GM12865 (cell line): ENCODE measurements around the gene KRTAP10-9.
A peak's percentile ranks its signal among the peaks of the same experiment; 100 is the strongest.
"Not testable (repeated sequence)": the region's sequence is repeated elsewhere in the genome, so short reads cannot be mapped to it uniquely, and the experiment has no call there.

Experiments used
- DNase-seq: peaks from one replicate; pipeline ENCODE4 v3.0.0; 2010; ENCODE audit warnings: low read depth
- H3K4me3 ChIP-seq: 2 replicates; pipeline ENCODE4 v1.5.1; 2011; ENCODE audit warnings: mild to moderate bottlenecking, low read depth, low read length, control low read depth
- TF ChIP-seq, protein P1 (sequence below): IDR thresholded peaks from 2 replicates; pipeline ENCODE4 v1.5.1; 2011; ENCODE audit warnings: low read length, control low read depth, low read depth, inconsistent platforms; ENCODE audit not compliant: insufficient read depth; ENCODE audit errors: missing control alignments

The KRTAP10-9 gene

DNA sequence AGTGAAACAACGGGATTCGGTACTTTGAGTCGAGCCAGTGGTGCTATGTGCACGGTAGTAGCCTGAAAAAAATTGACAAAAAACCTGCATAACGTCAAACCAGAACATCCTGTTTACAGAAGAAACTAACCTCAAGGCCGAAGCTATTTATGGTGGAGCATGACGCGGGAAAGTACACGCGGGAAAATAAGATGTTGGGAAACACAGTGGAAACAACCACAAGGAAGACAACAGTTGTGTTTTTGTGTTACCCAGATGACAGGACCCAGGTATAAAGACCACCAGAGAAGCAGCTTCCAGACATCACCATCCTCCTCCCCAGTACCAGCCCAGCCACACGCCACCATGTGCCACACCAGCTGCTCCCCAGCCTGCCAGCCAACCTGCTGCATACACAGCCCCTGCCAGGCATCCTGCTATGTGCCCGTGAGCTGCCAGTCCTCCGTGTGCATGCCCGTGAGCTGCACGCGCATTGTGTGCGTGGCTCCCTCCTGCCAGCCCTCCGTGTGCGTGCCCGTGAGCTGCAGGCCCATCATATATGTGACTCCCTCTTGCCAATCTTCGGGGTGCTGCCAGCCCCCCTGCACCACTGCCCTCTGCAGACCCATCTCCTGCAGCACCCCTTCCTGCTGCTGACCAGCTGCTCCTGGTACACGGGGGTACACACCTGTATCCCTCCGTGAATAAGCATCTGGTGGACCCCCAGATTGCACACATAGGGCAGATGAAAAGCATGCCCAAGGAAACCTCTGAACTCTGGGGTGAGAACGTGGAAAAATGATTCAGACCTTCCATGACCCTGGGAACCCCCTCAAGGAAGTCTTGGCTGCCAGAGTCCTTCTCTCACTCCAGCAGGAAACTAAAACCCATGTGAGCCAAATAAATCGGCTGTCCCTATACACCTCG lies 31.0 kb downstream of the KRTAP10-9 start, which contains the start of gene KRTAP12-3:
Gene KRTAP12-3 (plus strand): TSS at position 298 of the 906 bp plus-strand sequence. CDS start 48 bp downstream, at position 346.
- DNase-seq: peak; percentile 27
- H3K4me3 ChIP-seq: no peak within 1 kb of the TSS
- TF ChIP-seq, protein P1, sequence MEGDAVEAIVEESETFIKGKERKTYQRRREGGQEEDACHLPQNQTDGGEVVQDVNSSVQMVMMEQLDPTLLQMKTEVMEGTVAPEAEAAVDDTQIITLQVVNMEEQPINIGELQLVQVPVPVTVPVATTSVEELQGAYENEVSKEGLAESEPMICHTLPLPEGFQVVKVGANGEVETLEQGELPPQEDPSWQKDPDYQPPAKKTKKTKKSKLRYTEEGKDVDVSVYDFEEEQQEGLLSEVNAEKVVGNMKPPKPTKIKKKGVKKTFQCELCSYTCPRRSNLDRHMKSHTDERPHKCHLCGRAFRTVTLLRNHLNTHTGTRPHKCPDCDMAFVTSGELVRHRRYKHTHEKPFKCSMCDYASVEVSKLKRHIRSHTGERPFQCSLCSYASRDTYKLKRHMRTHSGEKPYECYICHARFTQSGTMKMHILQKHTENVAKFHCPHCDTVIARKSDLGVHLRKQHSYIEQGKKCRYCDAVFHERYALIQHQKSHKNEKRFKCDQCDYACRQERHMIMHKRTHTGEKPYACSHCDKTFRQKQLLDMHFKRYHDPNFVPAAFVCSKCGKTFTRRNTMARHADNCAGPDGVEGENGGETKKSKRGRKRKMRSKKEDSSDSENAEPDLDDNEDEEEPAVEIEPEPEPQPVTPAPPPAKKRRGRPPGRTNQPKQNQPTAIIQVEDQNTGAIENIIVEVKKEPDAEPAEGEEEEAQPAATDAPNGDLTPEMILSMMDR: no peak

DNA sequence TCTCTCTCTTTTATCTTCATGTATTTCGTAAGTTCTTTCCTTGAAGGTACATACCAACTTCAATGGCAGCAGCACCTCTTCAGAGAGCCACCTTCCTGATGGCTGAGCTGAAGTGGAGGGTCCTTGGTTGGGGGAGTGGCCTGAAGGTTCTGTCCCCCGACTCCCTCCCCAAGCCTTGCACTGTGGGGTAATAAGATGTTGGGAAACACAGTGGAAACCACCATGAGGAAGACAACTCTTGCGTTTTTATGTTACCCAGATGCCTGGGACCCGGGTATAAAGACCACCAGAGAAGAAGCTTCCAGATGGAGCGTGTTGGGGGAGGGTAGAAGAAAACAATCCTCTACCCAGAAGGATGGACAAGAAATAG lies 31.6 kb downstream of the KRTAP10-9 start:
- no peak overlapping the region for H3K4me3 ChIP-seq
- DNase-seq: no peak
- TF ChIP-seq, protein P1: no peak

DNA sequence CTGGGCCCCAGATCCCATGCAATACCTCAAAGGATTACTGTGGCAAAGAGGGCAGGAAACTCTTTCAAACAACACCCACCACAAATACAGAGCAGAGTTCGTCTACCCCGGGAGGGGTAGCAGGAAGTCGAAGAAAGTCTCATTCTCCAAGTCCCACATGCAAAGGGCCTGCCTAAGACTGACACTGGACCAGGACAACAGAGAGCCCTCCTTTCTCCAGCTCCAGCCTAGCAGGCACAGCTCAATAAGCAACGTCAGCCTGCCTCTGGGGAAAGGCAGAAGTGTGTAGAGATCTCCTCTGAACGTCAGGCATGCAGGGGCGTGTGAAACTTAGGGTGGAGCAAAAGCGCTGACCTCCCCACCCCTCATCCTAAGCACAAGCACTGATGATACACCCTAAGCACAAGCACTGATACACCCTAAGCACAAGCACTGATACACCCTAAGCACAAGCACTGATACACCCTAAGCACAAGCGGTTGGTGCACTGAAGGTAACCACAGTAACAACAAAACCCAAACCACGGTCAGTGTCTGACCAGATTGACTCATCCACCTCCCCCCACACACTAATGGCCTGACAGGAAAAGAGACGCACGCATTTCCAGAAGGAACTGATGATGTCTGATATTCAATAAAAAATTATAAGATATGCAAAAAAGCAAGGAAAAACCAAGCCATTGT lies 32.2 kb downstream of the KRTAP10-9 start:
- peak; percentile 39 for DNase-seq

DNA sequence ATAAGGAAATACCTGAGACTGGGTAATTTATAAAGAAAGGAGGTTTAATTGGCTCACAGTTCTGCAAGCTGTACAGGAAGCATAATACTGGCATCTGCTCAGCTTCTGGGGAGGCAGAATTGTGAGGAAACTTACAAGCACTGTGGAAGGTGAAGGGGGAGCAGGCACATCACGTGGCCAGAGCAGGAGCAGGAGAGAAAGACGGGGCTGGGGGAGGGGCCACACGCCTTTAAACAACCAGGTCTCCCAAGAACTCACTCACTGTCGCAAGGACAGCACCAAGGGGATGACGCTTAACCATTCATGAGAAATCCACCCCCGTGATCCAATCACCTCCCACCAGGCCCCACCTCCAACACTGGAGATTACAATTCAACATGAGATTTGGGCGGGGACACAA lies 34.7 kb downstream of the KRTAP10-9 start:
- DNase-seq, H3K4me3 ChIP-seq: not testable (repeated sequence)

More for the DNA sequence above, 32.2 kb downstream of the KRTAP10-9 start:
- H3K4me3 ChIP-seq: no peak overlapping the region
- TF ChIP-seq, protein P1: no peak

DNA sequence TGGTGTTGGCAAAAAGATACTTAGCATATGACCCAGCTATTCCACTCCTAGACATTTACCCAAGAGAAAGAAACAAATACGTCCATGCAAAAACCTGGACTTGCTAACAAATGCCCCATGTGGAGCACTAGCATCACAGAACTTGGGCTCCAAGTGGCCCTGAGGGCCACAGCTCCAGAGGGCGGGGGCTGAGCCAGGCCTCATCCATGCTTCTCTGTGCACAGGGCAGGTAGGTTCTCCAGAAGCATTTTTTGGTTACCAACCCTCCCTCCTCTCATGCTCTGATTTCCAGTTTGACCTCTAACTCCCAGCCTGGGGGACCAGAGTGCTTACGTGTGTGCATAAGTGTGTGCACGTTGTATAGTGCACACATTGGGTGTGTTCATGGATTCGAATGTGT lies 37.8 kb downstream of the KRTAP10-9 start:
- no peak for DNase-seq
- no peak overlapping the region for H3K4me3 ChIP-seq
- TF ChIP-seq, protein P1: no peak

DNA sequence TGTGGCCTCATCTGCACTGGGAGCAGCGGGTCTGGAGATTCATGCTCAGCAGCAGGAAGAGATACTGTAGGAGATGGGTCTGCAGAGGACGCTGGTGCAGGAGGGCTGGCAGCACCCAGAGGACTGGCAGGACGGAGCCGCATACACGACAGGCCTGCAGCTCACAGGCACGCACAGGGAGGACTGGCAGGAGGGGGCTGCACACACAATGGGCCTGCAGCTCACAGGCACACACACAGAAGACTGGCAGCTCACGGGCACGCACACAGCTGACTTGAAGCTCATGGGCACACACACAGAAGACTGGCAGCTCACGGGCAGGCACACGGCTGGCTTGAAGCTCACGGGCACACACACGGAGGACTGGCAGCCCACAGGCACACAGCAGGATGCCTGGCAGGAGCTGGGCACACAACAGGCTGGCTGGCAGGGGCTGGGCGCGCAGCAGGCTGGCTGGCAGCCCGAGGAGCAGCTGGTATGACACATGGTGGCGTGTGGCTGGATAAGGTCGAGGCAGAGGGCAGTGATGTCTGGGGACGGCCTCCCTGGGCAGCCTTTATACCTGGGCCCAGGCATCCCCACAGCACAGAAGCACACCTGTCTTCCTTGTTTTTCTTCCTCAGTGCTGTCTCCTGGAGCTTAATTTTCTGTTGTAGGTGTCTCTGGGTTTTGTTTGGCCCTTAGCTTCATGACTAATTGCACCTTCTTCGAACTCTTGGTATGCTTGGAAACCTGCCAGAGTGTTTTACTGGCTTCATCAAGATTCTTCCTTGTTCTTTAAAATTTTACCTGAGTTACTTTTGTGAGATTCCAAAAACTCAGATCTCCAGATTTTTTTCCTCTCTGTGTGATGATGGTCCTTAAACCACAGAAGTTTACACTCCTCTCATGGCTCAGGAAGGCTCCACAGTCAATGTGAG lies 39.8 kb downstream of the KRTAP10-9 start, which contains the start of gene KRTAP12-2:
Gene KRTAP12-2 (minus strand): TSS at position 527 of the 920 bp plus-strand sequence. CDS start 41 bp downstream, at position 486.
- DNase-seq: no peak
- TF ChIP-seq, protein P1: no peak
- no peak within 1 kb of the TSS for H3K4me3 ChIP-seq

DNA sequence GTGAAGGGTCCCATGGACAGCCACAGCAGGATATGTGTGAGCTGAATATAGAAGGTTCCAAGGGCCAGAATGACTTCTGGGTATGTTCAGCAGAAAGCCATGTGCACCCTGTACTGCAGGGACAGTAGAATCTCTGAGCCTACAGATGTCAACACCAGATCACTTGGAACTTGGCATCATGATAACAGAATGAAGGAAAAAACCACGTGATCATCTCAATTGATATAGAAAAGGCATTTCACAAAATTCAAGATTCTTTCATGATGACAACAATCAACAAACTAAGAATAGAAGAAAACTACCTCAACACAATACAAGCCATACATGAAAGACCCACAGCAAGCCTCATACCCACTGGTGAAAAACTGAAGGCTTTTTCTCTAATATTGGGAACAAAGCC lies 40.7 kb downstream of the KRTAP10-9 start:
- H3K4me3 ChIP-seq: no peak overlapping the region
- TF ChIP-seq, protein P1: no peak
- no peak for DNase-seq
